ENCODE results near the gene PRPH.

The PRPH gene

DNA sequence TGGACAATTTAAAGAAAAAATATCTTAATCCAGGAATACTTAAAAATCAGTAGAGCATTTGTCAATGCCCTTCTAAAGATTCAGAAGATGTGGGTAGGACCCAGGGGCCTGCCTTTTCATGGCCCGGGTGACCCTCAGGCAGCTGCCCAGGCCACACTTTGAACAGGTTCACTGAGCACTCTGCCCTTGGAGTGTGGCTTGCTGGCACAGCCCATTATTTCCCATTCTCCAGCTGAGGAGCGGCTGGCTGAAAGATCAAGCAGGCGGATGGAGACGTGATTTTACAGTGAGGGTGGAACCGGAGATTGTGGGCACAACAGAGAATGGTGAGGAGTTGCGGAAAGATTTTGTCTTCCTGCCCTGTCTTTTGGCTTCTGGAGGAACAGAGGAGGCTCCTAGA lies 7.1 kb upstream of the PRPH start:
- Histone ChIP-seq H3K9ac (ENCODE audit: low read length) (no peak overlapping the region), H2AFZ (ENCODE audit: low read length) (no peak overlapping the region), H3K4me3 (ENCODE audit: low read length) (no peak overlapping the region), H4K20me1 (ENCODE audit: insufficient read depth, low read length) (no peaks in the 10 kb centered on the region), H3K9me2 (replicated peaks; ENCODE audit: insufficient read depth, low read length) (no peaks in the 10 kb centered on the region), H3K27ac (ENCODE audit: low read length) (no peak overlapping the region), H3F3A (ENCODE audit: insufficient read depth, low read length) (no peaks in the 10 kb centered on the region), H3K9me3 (replicated peaks; ENCODE audit: insufficient read depth, low read length) (no peaks in the 10 kb centered on the region), H3K79me2 (ENCODE audit: low read length) (no peaks in the 10 kb centered on the region), H3K4me1 (ENCODE audit: low read length) (no peaks in the 10 kb centered on the region), H3K4me2 (ENCODE audit: low read depth, low read length) (no peak overlapping the region), H3K36me3 (replicated peaks; ENCODE audit: insufficient read depth, low read length) (no peaks in the 10 kb centered on the region), H3K27me3 (replicated peaks; ENCODE audit: insufficient read depth, low read length) (peaks cover 37% of the 10 kb centered on the region)
- TF ChIP-seq, protein P1, sequence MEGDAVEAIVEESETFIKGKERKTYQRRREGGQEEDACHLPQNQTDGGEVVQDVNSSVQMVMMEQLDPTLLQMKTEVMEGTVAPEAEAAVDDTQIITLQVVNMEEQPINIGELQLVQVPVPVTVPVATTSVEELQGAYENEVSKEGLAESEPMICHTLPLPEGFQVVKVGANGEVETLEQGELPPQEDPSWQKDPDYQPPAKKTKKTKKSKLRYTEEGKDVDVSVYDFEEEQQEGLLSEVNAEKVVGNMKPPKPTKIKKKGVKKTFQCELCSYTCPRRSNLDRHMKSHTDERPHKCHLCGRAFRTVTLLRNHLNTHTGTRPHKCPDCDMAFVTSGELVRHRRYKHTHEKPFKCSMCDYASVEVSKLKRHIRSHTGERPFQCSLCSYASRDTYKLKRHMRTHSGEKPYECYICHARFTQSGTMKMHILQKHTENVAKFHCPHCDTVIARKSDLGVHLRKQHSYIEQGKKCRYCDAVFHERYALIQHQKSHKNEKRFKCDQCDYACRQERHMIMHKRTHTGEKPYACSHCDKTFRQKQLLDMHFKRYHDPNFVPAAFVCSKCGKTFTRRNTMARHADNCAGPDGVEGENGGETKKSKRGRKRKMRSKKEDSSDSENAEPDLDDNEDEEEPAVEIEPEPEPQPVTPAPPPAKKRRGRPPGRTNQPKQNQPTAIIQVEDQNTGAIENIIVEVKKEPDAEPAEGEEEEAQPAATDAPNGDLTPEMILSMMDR (IDR thresholded peaks at IDR 0.05; ENCODE audit: low read length) = no peak
- TF ChIP-seq EZH2 (optimal IDR thresholded peaks at IDR 0.05; ENCODE audit: low read depth, low read length) (no peak), EZH2phosphoT487 (IDR thresholded peaks at IDR 0.05; ENCODE audit: low read length) (no peak)
- DNase-seq = no peak

DNA sequence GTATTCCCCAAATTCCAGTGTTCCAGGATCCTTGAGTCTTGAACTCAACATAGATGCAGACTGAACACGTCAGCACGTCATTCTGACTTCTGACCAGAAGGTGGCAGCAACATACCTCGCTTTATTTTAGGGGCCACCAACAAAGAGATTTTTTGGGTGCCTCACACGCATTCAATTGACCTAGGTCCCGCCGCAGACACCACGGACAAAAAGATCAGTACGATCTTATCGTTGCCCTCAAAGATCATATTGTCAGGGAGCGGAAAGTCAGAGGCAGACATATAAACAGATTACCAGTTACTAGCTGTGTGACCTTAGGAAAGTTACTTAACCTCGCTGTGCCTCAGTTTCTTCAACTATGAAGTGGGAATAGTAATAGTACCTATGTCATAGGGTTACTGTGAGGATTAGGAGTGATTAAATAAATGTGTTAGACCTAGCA lies 6.5 kb upstream of the PRPH start:
- Histone ChIP-seq H3K27ac (ENCODE audit: low read length) (no peak overlapping the region), H3K9ac (ENCODE audit: low read length) (no peak overlapping the region), H3K27me3 (replicated peaks; ENCODE audit: insufficient read depth, low read length) (peaks cover 42% of the 10 kb centered on the region), H3K4me2 (ENCODE audit: low read depth, low read length) (no peak overlapping the region), H3K79me2 (ENCODE audit: low read length) (no peaks in the 10 kb centered on the region), H3K36me3 (replicated peaks; ENCODE audit: insufficient read depth, low read length) (no peaks in the 10 kb centered on the region), H3K4me1 (ENCODE audit: low read length) (no peaks in the 10 kb centered on the region), H3K9me2 (replicated peaks; ENCODE audit: insufficient read depth, low read length) (no peaks in the 10 kb centered on the region), H3K4me3 (ENCODE audit: low read length) (no peak overlapping the region), H2AFZ (ENCODE audit: low read length) (no peak overlapping the region), H4K20me1 (ENCODE audit: insufficient read depth, low read length) (no peaks in the 10 kb centered on the region), H3K9me3 (replicated peaks; ENCODE audit: insufficient read depth, low read length) (no peaks in the 10 kb centered on the region), H3F3A (ENCODE audit: insufficient read depth, low read length) (no peaks in the 10 kb centered on the region)
- TF ChIP-seq EZH2 (optimal IDR thresholded peaks at IDR 0.05; ENCODE audit: low read depth, low read length) (no peak), EZH2phosphoT487 (IDR thresholded peaks at IDR 0.05; ENCODE audit: low read length) (no peak)
- TF ChIP-seq, protein P1 (IDR thresholded peaks at IDR 0.05; ENCODE audit: low read length) = peak; percentile 88
- DNase-seq = peak; percentile 56

DNA sequence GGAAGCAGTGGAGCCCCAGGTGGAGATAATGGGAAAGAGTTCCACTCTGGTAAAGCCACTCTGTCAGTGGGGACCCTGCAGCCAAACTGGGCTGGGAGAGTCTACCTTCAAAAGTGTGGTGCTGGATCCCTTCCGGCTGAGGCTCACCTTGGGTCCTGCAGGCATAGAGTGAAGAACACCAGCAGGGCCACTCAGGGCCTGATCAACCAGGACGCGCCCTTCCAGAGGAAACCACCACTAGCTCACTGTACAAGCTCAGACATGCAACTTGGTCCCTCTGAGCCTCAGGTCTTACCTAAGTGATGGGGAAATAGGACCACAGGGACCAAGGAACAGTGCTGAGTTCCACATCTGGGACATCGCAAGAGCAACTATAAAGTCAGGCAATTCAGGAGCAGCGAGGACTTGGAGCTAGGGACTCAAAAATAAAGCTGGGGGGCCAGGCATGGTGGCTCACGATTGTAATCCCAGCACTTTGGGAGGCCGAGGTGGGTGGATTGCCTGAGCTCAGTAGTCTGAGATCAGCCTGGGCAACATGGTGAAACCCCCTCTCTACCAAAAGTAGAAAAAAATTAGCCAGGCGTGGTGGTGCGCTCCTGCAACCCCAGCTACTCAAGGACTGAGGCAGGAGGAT lies 5.9 kb upstream of the PRPH start:
- Histone ChIP-seq H3F3A (ENCODE audit: insufficient read depth, low read length) (no peaks in the 10 kb centered on the region), H4K20me1 (ENCODE audit: insufficient read depth, low read length) (no peaks in the 10 kb centered on the region), H3K36me3 (replicated peaks; ENCODE audit: insufficient read depth, low read length) (no peaks in the 10 kb centered on the region), H3K9ac (ENCODE audit: low read length) (no peak overlapping the region), H3K9me3 (replicated peaks; ENCODE audit: insufficient read depth, low read length) (no peaks in the 10 kb centered on the region), H3K27ac (ENCODE audit: low read length) (no peak overlapping the region), H3K4me1 (ENCODE audit: low read length) (no peaks in the 10 kb centered on the region), H3K9me2 (replicated peaks; ENCODE audit: insufficient read depth, low read length) (no peaks in the 10 kb centered on the region), H3K4me3 (ENCODE audit: low read length) (no peak overlapping the region), H3K27me3 (replicated peaks; ENCODE audit: insufficient read depth, low read length) (peaks cover 45% of the 10 kb centered on the region), H2AFZ (ENCODE audit: low read length) (no peak overlapping the region), H3K79me2 (ENCODE audit: low read length) (no peaks in the 10 kb centered on the region), H3K4me2 (ENCODE audit: low read depth, low read length) (no peak overlapping the region)
- TF ChIP-seq EZH2 (optimal IDR thresholded peaks at IDR 0.05; ENCODE audit: low read depth, low read length) (no peak), EZH2phosphoT487 (IDR thresholded peaks at IDR 0.05; ENCODE audit: low read length) (no peak)
- TF ChIP-seq, protein P1 (IDR thresholded peaks at IDR 0.05; ENCODE audit: low read length) = no peak
- no peak for DNase-seq

Data from MM.1S (cell line).